Liver (tissue), 9 donors: ENCODE measurements around the gene ARID5B. TPM values are rescaled to one million over a fixed set of nuclear protein-coding genes. Genes with fewer than 3 reads are reported as not detected.

Experiments used
- DNase-seq: peaks from one replicate; pipeline ENCODE4 v3.0.0-alpha.2; 2017; ENCODE audit warnings: low spot score
- H3K27ac ChIP-seq, 2 donors: one replicate each; pipeline ENCODE4 v1.7.0; 2013; ENCODE audit warnings: inconsistent platforms in 2 of 2, low read length in 2 of 2, control low read depth in 1 of 2, low read depth in 1 of 2, mild to moderate bottlenecking in 1 of 2
- H3K27me3 ChIP-seq, 4 donors: one replicate each; pipeline versions ENCODE4 v1.6.1 to v1.7.0; 2013; ENCODE audit warnings: low read length in 3 of 4, inconsistent platforms in 1 of 4, mild to moderate bottlenecking in 1 of 4, moderate library complexity in 1 of 4; ENCODE audit not compliant: control insufficient read depth in 4 of 4, insufficient read depth in 4 of 4
- H3K36me3 ChIP-seq, 4 donors: one replicate each; pipeline versions ENCODE4 v1.6.1 to v1.7.0; 2013; ENCODE audit warnings: low read length in 3 of 4, mild to moderate bottlenecking in 3 of 4, low read depth in 1 of 4, moderate library complexity in 1 of 4; ENCODE audit not compliant: control insufficient read depth in 4 of 4, insufficient read depth in 3 of 4
- H3K4me1 ChIP-seq, 4 donors: one replicate each; pipeline versions ENCODE4 v1.6.1 to v1.7.0; 2013; ENCODE audit warnings: low read length in 3 of 4, mild to moderate bottlenecking in 3 of 4, moderate library complexity in 1 of 4; ENCODE audit not compliant: control insufficient read depth in 4 of 4, insufficient read depth in 4 of 4
- H3K4me3 ChIP-seq, 3 donors: one replicate each; pipeline versions ENCODE4 v1.6.1 to v1.7.0; 2013; ENCODE audit warnings: low read length in 3 of 3, control low read depth in 1 of 3, low read depth in 1 of 3, mild to moderate bottlenecking in 1 of 3
- H3K9ac ChIP-seq, 2 donors: one replicate each; pipeline ENCODE4 v1.7.0; 2013; ENCODE audit warnings: low read length in 2 of 2, mild to moderate bottlenecking in 2 of 2, moderate library complexity in 2 of 2, control low read depth in 1 of 2, low read depth in 1 of 2
- H3K9me3 ChIP-seq, 4 donors: one replicate each; pipeline versions ENCODE4 v1.6.1 to v1.7.0; 2013; ENCODE audit warnings: low read length in 3 of 4; ENCODE audit not compliant: control insufficient read depth in 4 of 4
- CTCF ChIP-seq: fragments of 150-350 bp; IDR thresholded peaks from 2 replicates; pipeline ENCODE4 v1.5.1; 2017; ENCODE audit warnings: improper control_type of control experiment, low read depth, low read length; ENCODE audit not compliant: missing input control
- FOXA1 ChIP-seq: IDR thresholded peaks from 2 replicates; pipeline ENCODE4 v1.6.1; 2016; ENCODE audit warnings: antibody characterized with exemption
- FOXA2 ChIP-seq: IDR thresholded peaks from 2 replicates; pipeline ENCODE4 v1.6.1; 2016; ENCODE audit warnings: antibody characterized with exemption
- GABPA ChIP-seq, 2 donors: IDR thresholded peaks in 1 of 2; conservative IDR thresholded peaks in 1 of 2; 2 replicates each; pipeline ENCODE4 v1.6.1; 2016; ENCODE audit warnings: antibody characterized with exemption in 2 of 2, mild to moderate bottlenecking in 1 of 2, moderate library complexity in 1 of 2
- HNF4A ChIP-seq, 2 donors: conservative IDR thresholded peaks; 2 replicates each; pipeline ENCODE4 v1.6.1; 2016; ENCODE audit warnings: antibody characterized with exemption in 2 of 2, mild to moderate bottlenecking in 2 of 2
- HNF4G ChIP-seq: IDR thresholded peaks from 2 replicates; pipeline ENCODE4 v1.6.1; 2016; ENCODE audit warnings: antibody characterized with exemption
- RAD21 ChIP-seq, 2 donors: IDR thresholded peaks; 2 replicates each; pipeline ENCODE4 v1.6.1; 2016; ENCODE audit warnings: antibody characterized with exemption in 2 of 2, mild to moderate bottlenecking in 2 of 2
- REST ChIP-seq: IDR thresholded peaks from 2 replicates; pipeline ENCODE4 v1.6.1; 2016; ENCODE audit warnings: antibody characterized with exemption, mild to moderate bottlenecking
- SP1 ChIP-seq: IDR thresholded peaks from 2 replicates; pipeline ENCODE4 v1.6.1; 2018; ENCODE audit warnings: antibody characterized with exemption, mild to moderate bottlenecking
- TAF1 ChIP-seq: conservative IDR thresholded peaks from 2 replicates; pipeline ENCODE4 v1.6.1; 2016; ENCODE audit warnings: antibody characterized with exemption, mild to moderate bottlenecking
- YY1 ChIP-seq: IDR thresholded peaks from 2 replicates; pipeline ENCODE4 v1.6.1; 2016; ENCODE audit warnings: antibody characterized with exemption, mild to moderate bottlenecking
- WGBS: extraction: QIAGEN DNeasy Blood & Tissue Kit; methylation state at CpG from one replicate; pipeline ENCODE4 v1.1.7; 2013; 5-methylcytosine and 5-hydroxymethylcytosine counted together
- polyA plus RNA-seq, 2 donors: library from polyadenylated mRNA; stranded (reverse) in 1 of 2; unstranded in 1 of 2; fragments of 200-250 nt in 1 of 2; fragments of >200 nt in 1 of 2; fragmentation: Nextera tagmentation in 1 of 2; extraction: Ambion mirVana in 1 of 2; gene quantifications; one replicate each; pipeline versions ENCODE4 v1.2.1 to v1.2.3, GENCODE V29; 2013 to 2015
- total RNA-seq, 2 donors: library from RNA; depleted of rRNA; stranded (reverse); fragments of >200 nt; gene quantifications; one replicate each; pipeline ENCODE4 v1.2.3, GENCODE V29; 2014
- TF ChIP-seq, protein P1 (sequence below): IDR thresholded peaks from 2 replicates; pipeline ENCODE4 v1.6.1; 2016; ENCODE audit warnings: antibody characterized with exemption
- TF ChIP-seq, protein P2 (sequence below): IDR thresholded peaks from 2 replicates; pipeline ENCODE4 v1.6.1; 2016; ENCODE audit warnings: antibody characterized with exemption
- TF ChIP-seq, protein P3 (sequence below): IDR thresholded peaks from 2 replicates; pipeline ENCODE4 v1.6.1; 2016; ENCODE audit warnings: antibody characterized with exemption
- donor health status: healthy.
- donor health status: healthy.
- donor health status: healthy.
- donor health status: healthy.
- donor health status: healthy.

ARID5B gene
- total and polyA plus RNA-seq, 4 donors: 1.3 to 6.4 (median 5.2) TPM

- TF ChIP-seq TAF1 (no peak), HNF4A (conservative IDR thresholded peaks at IDR 0.05) (no peak)
Measured at GRCh38 chr10:61998937-61999336, 97.4 kb downstream of the ARID5B start (continued).

DNA sequence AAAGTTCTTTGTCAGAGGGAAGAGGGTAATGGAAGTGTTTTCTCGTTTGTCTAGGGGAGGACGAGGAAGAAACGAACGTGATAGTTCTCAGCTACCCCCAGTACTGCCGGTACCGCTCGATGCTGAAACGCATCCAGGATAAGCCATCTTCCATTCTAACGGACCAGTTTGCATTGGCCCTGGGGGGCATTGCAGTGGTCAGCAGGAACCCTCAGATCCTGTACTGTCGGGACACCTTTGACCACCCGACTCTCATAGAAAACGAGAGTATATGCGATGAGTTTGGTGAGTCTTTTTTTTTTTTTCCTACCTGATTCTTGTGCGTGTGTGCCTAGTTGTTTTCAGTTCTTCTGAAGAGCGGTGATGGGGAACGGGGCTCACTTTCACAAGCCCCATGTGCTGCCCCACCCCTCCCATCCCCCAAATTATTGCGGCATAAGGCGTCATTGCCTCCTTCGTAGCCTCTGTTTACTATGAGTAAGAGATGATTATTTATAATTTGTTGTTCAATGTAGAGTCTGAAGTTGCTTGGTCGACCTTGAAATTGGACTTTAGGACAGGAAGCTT is 98.6 kb downstream of the ARID5B start:
- no peaks in the 10 kb centered on the region for H3K9me3 ChIP-seq
- H3K4me1 ChIP-seq: no peaks in the 10 kb centered on the region
- no peaks in the 10 kb centered on the region for H3K27me3 ChIP-seq
- no peak for DNase-seq
- no peak overlapping the region for H3K9ac ChIP-seq
- 97% methylated on average over 20 of the region's 20 CpGs for WGBS
- H3K4me3 ChIP-seq: no peak overlapping the region
- peaks cover 0 to 1% (median 0%) of the 10 kb centered on the region in 4 donors for H3K36me3 ChIP-seq
- TF ChIP-seq GABPA (IDR thresholded peaks at IDR 0.05 in 1 of 2, conservative IDR thresholded peaks at IDR 0.05 in 1 of 2) (no peak), FOXA2 (no peak), HNF4G (no peak), FOXA1 (no peak), SP1 (no peak), TAF1 (no peak), REST (no peak), HNF4A (conservative IDR thresholded peaks at IDR 0.05) (no peak)
- TF ChIP-seq, protein P1, sequence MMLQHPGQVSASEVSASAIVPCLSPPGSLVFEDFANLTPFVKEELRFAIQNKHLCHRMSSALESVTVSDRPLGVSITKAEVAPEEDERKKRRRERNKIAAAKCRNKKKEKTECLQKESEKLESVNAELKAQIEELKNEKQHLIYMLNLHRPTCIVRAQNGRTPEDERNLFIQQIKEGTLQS: no peak
- TF ChIP-seq, protein P2, sequence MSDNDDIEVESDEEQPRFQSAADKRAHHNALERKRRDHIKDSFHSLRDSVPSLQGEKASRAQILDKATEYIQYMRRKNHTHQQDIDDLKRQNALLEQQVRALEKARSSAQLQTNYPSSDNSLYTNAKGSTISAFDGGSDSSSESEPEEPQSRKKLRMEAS: no peak
- TF ChIP-seq, protein P3, sequence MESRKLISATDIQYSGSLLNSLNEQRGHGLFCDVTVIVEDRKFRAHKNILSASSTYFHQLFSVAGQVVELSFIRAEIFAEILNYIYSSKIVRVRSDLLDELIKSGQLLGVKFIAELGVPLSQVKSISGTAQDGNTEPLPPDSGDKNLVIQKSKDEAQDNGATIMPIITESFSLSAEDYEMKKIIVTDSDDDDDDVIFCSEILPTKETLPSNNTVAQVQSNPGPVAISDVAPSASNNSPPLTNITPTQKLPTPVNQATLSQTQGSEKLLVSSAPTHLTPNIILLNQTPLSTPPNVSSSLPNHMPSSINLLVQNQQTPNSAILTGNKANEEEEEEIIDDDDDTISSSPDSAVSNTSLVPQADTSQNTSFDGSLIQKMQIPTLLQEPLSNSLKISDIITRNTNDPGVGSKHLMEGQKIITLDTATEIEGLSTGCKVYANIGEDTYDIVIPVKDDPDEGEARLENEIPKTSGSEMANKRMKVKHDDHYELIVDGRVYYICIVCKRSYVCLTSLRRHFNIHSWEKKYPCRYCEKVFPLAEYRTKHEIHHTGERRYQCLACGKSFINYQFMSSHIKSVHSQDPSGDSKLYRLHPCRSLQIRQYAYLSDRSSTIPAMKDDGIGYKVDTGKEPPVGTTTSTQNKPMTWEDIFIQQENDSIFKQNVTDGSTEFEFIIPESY: no peak
- no peak overlapping the region for H3K27ac ChIP-seq

DNA sequence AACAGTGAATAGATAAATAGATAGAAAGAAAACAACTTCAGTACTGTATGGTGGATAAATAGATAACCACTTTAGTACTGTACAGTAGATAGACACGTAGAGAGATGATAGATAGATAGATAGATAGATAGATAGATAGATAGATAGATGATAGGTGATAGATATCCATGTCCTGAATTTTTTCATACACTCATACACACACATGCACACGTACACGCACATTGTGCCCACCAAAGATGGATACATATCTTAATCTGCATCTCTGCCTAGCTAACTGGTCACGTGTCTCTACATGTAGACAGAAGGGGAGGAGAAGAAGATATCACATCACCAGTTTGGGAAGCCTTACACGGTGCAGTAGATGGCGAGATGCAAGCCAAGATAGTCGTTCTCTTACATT is 99.2 kb downstream of the ARID5B start:
- TF ChIP-seq FOXA1: no peak
- TF ChIP-seq, protein P1: no peak
- no peak for TF ChIP-seq RAD21 (IDR thresholded peaks at IDR 0.05)
- no peak for TF ChIP-seq HNF4A (conservative IDR thresholded peaks at IDR 0.05)
- TF ChIP-seq FOXA2: no peak
- TF ChIP-seq, protein P2: no peak
- no peak for TF ChIP-seq TAF1
- no peak for TF ChIP-seq HNF4G
- TF ChIP-seq, protein P3: no peak
- TF ChIP-seq YY1: no peak
- TF ChIP-seq CTCF: no peak
- Histone ChIP-seq H3K9me3 (no peaks in the 10 kb centered on the region), H3K27ac (no peak overlapping the region), H3K27me3 (no peaks in the 10 kb centered on the region), H3K36me3 (peaks cover 0 to 1% (median 0%) of the 10 kb centered on the region in 4 donors), H3K9ac (no peak overlapping the region), H3K4me3 (no peak overlapping the region), H3K4me1 (no peaks in the 10 kb centered on the region)
- no peak for DNase-seq
- WGBS: 96% methylated on average over 7 of the region's 7 CpGs
